ENCODE data around the gene MIA2.

GRCh38 chr14:39228509-39229221 is 5.0 kb upstream of the MIA2 start:
- TF ChIP-seq CTCF (IDR thresholded peaks at IDR 0.05) = no peak
- TF ChIP-seq GABPA (IDR thresholded peaks at IDR 0.05; ENCODE audit: low read depth) = no peak
